ENCODE measurements around the gene IRGQ. TPM values are rescaled to one million over a fixed set of nuclear protein-coding genes. Genes with fewer than 3 reads are reported as not detected.
"Not testable (repeated sequence)": the region's sequence is repeated elsewhere in the genome, so short reads cannot be mapped to it uniquely, and the experiment has no call there.

The IRGQ gene
- total RNA-seq, 2 donors from 2014 or later = 18.3 to 22.1 TPM

DNA sequence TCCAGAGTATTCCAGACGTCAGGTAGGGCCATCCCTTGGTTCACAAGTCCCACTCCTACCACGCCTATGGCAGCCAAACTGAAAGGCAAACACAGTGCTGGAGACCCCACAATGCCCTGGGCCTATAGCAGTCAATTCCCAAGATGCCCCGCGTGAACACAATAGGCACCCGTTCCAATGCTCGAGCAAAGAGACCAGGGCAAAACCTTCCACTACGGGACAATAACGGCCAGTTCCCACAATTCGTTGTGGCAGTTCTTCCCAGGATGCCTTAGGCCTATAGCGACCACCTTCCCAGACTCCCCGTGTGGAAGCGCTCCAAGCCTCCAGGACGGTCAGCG, 23.0 kb upstream of the IRGQ start:
- peak; percentile 35 for ATAC-seq (replicated peaks)
- H3K27ac Mint-ChIP-seq = peak overlapping the region; percentile 97
- peak overlapping the region; percentile 95 for H3K4me3 Mint-ChIP-seq
- no peaks in the 10 kb centered on the region for H3K27me3 Mint-ChIP-seq
- H3K36me3 Mint-ChIP-seq (ENCODE audit: low read depth) = peaks cover 7% of the 10 kb centered on the region
- peaks cover 2% of the 10 kb centered on the region for H3K4me1 Mint-ChIP-seq
- H3K9me3 Mint-ChIP-seq = no peaks in the 10 kb centered on the region

DNA sequence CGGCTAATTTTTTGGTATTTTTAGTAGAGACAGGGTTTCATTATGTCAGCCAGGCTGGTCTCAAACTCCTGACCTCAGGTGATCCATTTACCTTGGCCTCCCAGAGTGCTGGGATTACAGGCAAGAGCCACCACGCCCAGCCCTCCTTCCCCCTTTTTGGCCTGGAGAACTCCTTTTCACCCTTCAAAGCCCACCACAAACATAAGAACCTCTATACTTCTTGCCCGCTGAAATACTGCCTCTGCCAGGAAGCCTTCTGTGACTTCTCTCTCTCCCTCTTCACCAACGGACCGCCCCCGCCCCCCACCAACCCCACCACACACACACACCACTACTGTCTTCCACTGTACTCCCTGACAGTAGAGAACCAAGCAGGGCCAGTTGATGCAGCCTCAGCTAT, 21.0 kb upstream of the IRGQ start:
- Mint-ChIP-seq H3K4me3 (no peak overlapping the region), H3K27ac (no peak overlapping the region), H3K36me3 (ENCODE audit: low read depth) (peaks cover 14% of the 10 kb centered on the region), H3K27me3 (no peaks in the 10 kb centered on the region), H3K9me3 (no peaks in the 10 kb centered on the region), H3K4me1 (peaks cover 8% of the 10 kb centered on the region)
- no peak for ATAC-seq (replicated peaks)

DNA sequence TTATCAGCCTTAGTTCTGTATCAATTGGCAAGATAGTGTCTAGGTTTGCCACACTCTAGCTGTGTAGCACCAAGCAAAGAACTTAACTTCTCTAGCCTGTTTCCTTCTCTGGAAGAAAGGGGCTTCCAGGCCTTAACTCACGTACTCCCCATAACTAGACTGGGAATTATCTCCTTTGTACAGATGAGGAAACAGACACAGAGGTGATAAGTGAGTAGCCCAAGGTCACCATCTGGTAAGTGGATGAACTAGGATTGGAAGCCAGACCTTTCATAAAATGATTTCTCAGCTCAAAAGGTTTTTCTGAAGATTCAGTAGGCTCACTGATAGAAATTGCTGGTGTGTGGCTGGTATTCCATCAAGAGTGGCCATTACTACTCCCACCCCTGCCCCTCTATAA, 20.4 kb upstream of the IRGQ start:
- H3K36me3 Mint-ChIP-seq (ENCODE audit: low read depth) = peaks cover 16% of the 10 kb centered on the region

DNA sequence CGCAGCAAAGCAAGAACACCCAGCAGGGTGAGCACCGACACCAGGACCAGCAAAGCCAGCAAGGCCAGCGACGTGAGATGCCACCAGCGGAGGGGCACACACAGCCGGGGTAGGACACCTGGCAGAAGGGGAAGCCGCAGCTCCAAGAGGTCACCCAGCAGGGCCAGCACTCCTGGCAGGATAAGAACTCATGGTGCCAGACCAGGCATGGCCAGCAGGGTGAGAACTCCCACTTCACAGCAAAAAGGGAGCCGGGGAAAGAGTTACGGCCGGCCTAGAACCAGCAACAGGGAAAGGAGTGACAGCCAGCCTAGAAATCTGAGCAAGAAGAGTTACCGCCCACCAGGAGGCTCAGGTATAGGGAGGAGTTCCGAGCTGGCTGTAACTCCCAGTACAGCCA, 16.4 kb upstream of the IRGQ start:
- Mint-ChIP-seq H3K27me3 (no peaks in the 10 kb centered on the region), H3K9me3 (no peaks in the 10 kb centered on the region), H3K4me1 (peaks cover 15% of the 10 kb centered on the region), H3K4me3 (no peak overlapping the region), H3K36me3 (ENCODE audit: low read depth) (peaks cover 18% of the 10 kb centered on the region), H3K27ac (no peak overlapping the region)
- no peak for ATAC-seq (replicated peaks)

More for the DNA sequence above, 20.4 kb upstream of the IRGQ start:
- Mint-ChIP-seq H3K4me3 (no peak overlapping the region), H3K27ac (no peak overlapping the region), H3K27me3 (no peaks in the 10 kb centered on the region), H3K9me3 (no peaks in the 10 kb centered on the region), H3K4me1 (peaks cover 11% of the 10 kb centered on the region)
- ATAC-seq (replicated peaks) = no peak

DNA sequence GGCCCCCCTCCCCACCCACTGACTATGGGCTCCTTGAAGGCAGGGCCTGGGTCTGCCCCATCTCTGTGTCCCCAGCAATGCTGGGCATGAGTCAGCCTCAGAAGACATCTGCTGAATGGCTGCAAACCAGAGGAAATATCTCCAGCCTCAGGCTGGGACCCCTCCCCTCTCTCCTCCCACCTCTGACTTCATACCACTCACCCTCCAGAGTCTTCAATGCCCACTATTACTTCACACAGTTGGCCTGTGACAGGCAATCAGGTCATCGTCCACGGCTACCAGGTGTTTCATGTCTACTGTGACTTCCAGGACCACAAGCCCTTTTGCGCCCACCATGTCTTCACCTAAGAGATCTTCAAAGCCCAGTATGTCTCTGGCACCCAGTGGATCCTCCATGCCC, 15.9 kb upstream of the IRGQ start, which contains the start of gene SRRM5:
Gene SRRM5 (plus strand): TSS at position 301 of the 400 bp plus-strand sequence. CDS start 34 bp downstream, at position 335.
- H3K36me3 Mint-ChIP-seq (ENCODE audit: low read depth) = peaks cover 23% of the 10 kb centered on the region
- no peaks in the 10 kb centered on the region for H3K27me3 Mint-ChIP-seq
- ATAC-seq (replicated peaks) = no peak
- H3K9me3 Mint-ChIP-seq = no peaks in the 10 kb centered on the region
- peak within 1 kb of the TSS; percentile 71 for H3K27ac Mint-ChIP-seq
- H3K4me1 Mint-ChIP-seq = peaks cover 15% of the 10 kb centered on the region
- H3K4me3 Mint-ChIP-seq = no peak within 1 kb of the TSS

DNA sequence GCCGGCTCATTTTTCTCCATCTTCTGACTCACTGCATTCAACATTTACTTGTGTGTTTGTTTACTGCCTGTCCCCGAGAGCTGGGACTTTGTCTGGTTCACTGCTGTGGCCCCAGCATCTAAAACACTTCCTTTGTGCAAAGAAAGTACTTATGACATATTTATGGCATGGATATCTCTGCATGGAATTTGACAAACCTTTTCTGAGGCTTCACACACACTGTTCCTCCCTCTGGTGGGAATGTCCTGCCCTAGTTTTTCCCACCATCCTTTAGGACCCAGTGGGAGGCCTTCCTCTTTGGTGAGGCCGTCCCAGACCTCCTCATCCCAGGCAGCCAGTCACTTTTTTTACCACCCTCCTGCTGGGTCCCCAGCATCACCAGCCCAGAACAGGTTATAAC, 14.6 kb upstream of the IRGQ start:
- Mint-ChIP-seq H3K9me3 (no peaks in the 10 kb centered on the region), H3K27me3 (no peaks in the 10 kb centered on the region), H3K27ac (peak overlapping the region; percentile 71), H3K4me3 (no peak overlapping the region), H3K4me1 (peaks cover 15% of the 10 kb centered on the region), H3K36me3 (ENCODE audit: low read depth) (peaks cover 27% of the 10 kb centered on the region)
- ATAC-seq (replicated peaks) = no peak

DNA sequence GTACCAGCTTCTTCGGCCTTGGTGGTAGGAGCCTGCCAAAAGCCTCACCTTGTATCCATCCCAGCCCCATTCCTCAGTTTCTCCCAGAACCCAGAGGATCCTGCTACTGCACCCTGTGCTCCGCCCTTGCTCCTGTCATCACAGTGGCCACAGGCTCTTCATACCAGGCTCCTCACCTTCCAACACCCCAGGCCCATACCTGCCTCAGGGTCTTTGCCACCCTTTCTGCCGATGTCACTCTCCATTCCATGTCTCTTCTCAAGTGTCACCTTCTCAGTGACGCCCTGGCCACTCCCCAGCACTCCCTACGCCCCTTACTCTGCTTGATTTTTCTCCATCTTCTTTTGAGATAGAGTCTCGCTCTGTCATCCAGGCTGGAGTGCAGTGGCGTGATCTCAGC, 13.9 kb upstream of the IRGQ start:
- Mint-ChIP-seq H3K27ac (peak overlapping the region; percentile 71), H3K4me1 (peaks cover 15% of the 10 kb centered on the region), H3K9me3 (no peaks in the 10 kb centered on the region), H3K4me3 (no peak overlapping the region), H3K27me3 (no peaks in the 10 kb centered on the region), H3K36me3 (ENCODE audit: low read depth) (peaks cover 27% of the 10 kb centered on the region)
- ATAC-seq (replicated peaks) = no peak

DNA sequence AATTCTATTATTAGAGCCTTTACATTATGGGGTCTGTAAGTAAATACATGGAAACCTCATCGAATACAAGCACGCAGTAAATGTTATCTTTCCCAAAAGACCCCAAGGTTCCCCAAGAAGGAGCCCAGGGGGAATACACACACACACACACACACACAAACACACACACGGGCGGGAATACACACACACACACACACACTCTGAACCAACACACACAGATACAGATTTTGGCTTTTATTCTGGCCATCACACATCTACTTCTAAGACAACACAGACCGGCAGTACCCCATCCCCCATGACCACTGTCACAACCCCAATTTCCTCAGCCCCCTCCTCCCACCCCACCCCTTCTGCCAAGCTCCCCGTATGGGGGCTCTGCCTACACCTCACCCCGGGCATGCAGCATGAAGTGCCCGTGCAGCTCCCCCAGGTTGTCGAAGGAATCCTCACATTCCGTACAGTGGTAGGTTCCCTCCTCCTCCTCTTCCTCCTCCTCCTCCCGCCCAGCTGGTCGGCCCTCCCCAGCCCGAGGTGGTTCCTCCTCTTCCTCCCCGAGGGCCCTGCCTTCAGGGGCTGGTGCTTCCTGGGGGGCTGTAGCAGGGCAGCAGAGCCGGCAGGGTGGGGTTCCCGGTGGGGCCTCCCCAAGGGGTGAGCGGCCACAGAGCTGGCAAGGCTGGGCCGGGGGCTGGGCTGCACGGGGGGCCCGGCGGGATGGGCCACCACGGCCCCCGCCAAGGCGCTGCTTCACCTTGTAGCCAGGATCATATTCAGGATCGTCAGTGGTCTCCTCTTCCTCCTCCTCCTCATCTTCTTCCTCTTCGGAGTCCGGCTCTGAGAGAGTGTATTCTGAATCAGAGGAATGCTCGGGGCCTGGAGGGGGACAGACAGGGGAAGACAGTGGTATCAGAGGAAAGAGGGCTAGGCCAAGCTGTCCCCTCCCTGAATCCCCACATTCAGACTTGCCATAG, 11.6 kb upstream of the IRGQ start:
- ATAC-seq (replicated peaks) = no peak
- Mint-ChIP-seq H3K27me3 (no peaks in the 10 kb centered on the region), H3K4me3 (no peak overlapping the region), H3K9me3 (no peaks in the 10 kb centered on the region), H3K36me3 (ENCODE audit: low read depth) (peaks cover 26% of the 10 kb centered on the region), H3K27ac (peak overlapping the region; percentile 20), H3K4me1 (peaks cover 9% of the 10 kb centered on the region)

DNA sequence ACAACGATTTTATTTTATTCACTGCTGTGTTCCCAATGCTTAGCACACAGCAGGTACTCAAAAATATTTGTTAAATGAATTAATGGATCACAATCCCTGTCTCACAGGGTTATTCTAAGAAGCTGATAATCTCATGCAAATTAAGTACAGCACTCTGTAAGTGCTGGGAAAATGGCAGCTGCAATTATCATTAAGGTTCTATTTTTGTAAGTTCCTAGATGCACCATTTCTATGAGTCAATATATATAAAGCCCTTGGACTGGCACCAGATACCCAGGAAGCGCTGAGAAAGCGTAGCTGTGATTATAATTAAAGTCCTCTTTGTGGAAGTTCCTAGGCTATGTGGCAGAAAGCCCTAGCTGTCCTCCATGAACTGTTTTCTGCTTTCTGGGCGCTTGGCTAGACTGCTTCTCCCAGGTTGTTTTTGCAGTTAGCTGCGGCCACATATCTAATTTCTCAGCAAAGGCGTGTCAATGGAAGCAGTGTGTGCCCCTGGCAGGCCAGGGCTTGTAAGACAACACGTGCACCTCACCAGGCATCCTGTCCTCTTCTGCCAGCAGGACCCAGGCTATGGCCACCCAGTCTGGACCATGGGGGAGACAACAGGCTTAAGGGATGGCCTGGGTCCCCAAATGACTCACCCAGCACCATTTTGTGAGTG, 10.8 kb upstream of the IRGQ start:
- Mint-ChIP-seq H3K27me3 (no peaks in the 10 kb centered on the region), H3K36me3 (ENCODE audit: low read depth) (peaks cover 21% of the 10 kb centered on the region), H3K4me3 (no peak overlapping the region), H3K27ac (peak overlapping the region; percentile 20), H3K4me1 (peaks cover 4% of the 10 kb centered on the region), H3K9me3 (no peaks in the 10 kb centered on the region)
- no peak for ATAC-seq (replicated peaks)

DNA sequence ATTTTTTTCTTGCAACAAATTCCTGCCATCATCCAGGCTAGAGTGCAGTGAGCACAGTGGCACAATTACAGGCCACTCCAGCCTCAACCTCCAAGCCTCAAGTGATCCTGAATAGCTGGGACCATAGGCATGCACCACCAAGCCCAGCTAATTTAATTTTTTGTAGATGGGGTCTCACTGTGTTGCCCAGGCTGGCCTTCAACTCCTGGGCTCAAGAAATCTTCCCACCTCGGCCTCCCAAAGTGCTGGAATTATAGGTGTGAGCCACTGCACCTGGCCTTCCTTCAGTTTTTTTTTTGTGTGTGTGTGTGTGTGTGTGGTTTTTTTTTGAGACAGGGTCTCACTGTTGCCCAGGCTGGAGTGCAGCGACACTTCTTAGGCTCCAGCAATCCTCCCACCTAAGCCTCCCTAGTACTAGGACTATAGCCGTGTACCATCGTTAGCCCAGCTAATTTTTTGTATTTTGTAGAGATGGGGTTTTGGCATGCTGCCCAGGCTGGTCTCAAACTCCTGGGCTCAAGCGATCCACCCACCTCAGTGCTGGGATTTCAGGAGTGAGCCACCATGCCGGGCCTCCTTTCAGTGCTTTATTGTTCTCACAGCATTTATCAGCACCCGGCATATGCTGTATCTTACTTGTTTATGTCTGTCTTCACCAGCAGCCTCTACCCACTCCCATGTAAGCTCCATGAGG, 10.1 kb upstream of the IRGQ start:
- ATAC-seq (replicated peaks) = no peak
- Mint-ChIP-seq H3K9me3 (no peaks in the 10 kb centered on the region), H3K27ac (no peak overlapping the region), H3K4me1 (peaks cover 4% of the 10 kb centered on the region), H3K36me3 (ENCODE audit: low read depth) (peaks cover 28% of the 10 kb centered on the region), H3K4me3 (no peak overlapping the region), H3K27me3 (no peaks in the 10 kb centered on the region)

DNA sequence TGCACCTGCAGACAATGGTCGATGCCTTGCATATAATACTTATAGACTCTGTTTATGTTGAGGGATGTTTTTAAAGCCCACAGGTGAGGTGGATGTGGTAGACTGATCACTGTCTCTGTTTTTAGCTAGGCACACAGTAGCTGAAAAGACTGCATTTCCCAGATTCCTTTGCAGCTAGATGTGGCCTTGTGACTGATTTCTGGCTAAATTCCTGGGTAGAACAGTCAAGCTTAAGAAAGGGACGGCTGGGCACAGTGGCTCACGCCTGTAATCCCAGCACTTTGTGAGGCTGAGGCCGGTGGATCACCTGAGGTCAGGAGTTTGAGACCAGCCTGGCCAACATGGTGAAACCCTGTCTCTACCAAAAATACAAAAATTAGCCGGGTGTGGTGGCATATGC, 4.4 kb upstream of the IRGQ start:
- ATAC-seq (replicated peaks); H3K4me3 Mint-ChIP-seq; H3K27ac Mint-ChIP-seq; H3K9me3 Mint-ChIP-seq; H3K27me3 Mint-ChIP-seq: not testable (repeated sequence)
- H3K36me3 Mint-ChIP-seq (ENCODE audit: low read depth) = peaks cover 55% of the 10 kb centered on the region
- peaks cover 15% of the 10 kb centered on the region for H3K4me1 Mint-ChIP-seq

DNA sequence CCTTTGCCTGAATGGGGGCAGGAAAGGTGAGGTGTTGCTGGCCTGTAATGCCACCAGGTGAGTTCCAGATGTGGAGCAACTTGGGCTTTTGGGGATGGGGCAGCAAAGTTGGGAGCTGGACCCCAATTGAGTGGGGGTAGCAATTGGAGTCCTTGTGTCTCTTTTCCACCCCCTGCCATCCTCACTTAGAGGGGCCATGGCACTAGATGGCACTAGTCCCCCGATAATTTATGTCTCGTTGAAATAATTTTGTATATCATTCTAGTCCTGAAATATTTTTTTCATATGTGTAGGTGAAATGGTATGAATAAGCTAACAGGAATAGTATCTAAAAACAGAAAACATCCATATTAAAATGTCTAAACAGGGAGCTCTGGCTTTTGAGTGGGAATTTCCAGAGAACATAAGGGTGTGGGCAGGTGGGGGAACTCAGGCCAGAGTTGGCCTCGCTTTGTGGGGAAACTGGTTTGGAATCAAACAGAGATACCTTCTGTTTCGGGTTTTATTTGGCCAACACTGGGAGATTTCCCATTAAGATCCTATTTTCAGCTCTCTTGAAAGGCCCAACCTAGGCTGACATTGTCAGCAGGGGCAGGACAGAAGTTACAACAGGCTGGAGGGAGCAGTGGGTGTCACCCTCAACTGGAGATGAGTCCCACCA, 3.8 kb upstream of the IRGQ start:
- peaks cover 15% of the 10 kb centered on the region for H3K4me1 Mint-ChIP-seq
- H3K36me3 Mint-ChIP-seq (ENCODE audit: low read depth) = peaks cover 55% of the 10 kb centered on the region
- H3K27me3 Mint-ChIP-seq = no peaks in the 10 kb centered on the region
- H3K4me3 Mint-ChIP-seq = no peak overlapping the region
- no peaks in the 10 kb centered on the region for H3K9me3 Mint-ChIP-seq
- no peak for ATAC-seq (replicated peaks)
- no peak overlapping the region for H3K27ac Mint-ChIP-seq

DNA sequence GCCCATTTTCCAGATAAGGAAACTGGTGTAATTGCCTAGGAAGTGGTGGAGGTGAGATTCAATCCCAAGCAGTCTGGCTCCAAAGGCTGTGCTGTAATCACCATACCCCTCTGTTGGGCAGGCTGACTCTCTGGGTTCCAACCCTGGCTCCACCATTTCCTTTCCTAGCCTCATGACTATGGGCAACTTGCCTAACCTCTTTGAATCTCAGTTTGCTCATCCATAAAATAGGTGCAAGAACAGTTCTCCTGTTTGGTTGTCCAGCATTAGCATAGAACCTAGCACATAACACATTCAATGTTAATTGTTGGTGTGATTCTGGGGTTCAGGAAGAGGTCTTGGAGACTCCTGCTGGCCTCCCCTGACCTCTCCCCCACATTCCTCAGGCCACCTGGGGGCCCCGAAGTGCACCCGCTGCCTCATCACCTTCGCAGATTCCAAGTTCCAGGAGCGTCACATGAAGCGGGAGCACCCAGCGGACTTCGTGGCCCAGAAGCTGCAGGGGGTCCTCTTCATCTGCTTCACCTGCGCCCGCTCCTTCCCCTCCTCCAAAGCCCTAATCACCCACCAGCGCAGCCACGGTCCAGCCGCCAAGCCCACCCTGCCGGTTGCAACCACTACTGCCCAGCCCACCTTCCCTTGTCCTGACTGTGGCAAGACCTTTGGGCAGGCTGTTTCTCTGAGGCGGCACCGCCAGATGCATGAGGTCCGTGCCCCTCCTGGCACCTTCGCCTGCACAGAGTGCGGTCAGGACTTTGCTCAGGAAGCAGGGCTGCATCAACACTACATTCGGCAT, 2.7 kb upstream of the IRGQ start:
- ATAC-seq (replicated peaks) = no peak
- peak overlapping the region; percentile 99 for H3K27ac Mint-ChIP-seq

More for the DNA sequence above, 2.7 kb upstream of the IRGQ start:
- H3K4me3 Mint-ChIP-seq = peak overlapping the region; percentile 94
- H3K9me3 Mint-ChIP-seq = no peaks in the 10 kb centered on the region
- H3K4me1 Mint-ChIP-seq = peaks cover 19% of the 10 kb centered on the region
- H3K27me3 Mint-ChIP-seq = no peaks in the 10 kb centered on the region
- peaks cover 60% of the 10 kb centered on the region for H3K36me3 Mint-ChIP-seq (ENCODE audit: low read depth)
